ENCODE data around the gene VIPR2. TPM values are rescaled to one million over a fixed set of nuclear protein-coding genes. Genes with fewer than 3 reads are reported as not detected.

Gene VIPR2
- polyA plus RNA-seq, 1 donor from 2014 or later, result 0.51 TPM

GRCh38 chr7:159047536-159047935 lies 97.1 kb downstream of the VIPR2 start:
- H3K27me3 ChIP-seq (ENCODE audit: insufficient read depth, low read depth, low read length), result no peaks in the 10 kb centered on the region
- no peak overlapping the region for H2AFZ ChIP-seq (ENCODE audit: low read depth, low read length)
- no peaks in the 10 kb centered on the region for H3F3A ChIP-seq (ENCODE audit: insufficient read depth, low read length, poor library complexity, severe bottlenecking)
- H4K20me1 ChIP-seq (ENCODE audit: insufficient read depth), result no peaks in the 10 kb centered on the region
- no peaks in the 10 kb centered on the region for H3K9me3 ChIP-seq (ENCODE audit: low read length)
- no peak overlapping the region for H3K9ac ChIP-seq (ENCODE audit: low read length)
- no peak overlapping the region for H3K4me2 ChIP-seq (ENCODE audit: low read length)
- no peaks in the 10 kb centered on the region for H3K79me2 ChIP-seq (replicated peaks; ENCODE audit: insufficient read depth, low read length)
- no peak for TF ChIP-seq TAF1 (IDR thresholded peaks at IDR 0.05; ENCODE audit: low read depth)
- TF ChIP-seq, protein P1, sequence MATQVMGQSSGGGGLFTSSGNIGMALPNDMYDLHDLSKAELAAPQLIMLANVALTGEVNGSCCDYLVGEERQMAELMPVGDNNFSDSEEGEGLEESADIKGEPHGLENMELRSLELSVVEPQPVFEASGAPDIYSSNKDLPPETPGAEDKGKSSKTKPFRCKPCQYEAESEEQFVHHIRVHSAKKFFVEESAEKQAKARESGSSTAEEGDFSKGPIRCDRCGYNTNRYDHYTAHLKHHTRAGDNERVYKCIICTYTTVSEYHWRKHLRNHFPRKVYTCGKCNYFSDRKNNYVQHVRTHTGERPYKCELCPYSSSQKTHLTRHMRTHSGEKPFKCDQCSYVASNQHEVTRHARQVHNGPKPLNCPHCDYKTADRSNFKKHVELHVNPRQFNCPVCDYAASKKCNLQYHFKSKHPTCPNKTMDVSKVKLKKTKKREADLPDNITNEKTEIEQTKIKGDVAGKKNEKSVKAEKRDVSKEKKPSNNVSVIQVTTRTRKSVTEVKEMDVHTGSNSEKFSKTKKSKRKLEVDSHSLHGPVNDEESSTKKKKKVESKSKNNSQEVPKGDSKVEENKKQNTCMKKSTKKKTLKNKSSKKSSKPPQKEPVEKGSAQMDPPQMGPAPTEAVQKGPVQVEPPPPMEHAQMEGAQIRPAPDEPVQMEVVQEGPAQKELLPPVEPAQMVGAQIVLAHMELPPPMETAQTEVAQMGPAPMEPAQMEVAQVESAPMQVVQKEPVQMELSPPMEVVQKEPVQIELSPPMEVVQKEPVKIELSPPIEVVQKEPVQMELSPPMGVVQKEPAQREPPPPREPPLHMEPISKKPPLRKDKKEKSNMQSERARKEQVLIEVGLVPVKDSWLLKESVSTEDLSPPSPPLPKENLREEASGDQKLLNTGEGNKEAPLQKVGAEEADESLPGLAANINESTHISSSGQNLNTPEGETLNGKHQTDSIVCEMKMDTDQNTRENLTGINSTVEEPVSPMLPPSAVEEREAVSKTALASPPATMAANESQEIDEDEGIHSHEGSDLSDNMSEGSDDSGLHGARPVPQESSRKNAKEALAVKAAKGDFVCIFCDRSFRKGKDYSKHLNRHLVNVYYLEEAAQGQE (IDR thresholded peaks at IDR 0.05; ENCODE audit: borderline replicate concordance), result no peak
- no peak for TF ChIP-seq SMC3 (conservative IDR thresholded peaks at IDR 0.05; ENCODE audit: poor library complexity)
- no peak for TF ChIP-seq EP300 (conservative IDR thresholded peaks at IDR 0.05; ENCODE audit: poor library complexity, severe bottlenecking)
- no peak for TF ChIP-seq RAD21 (conservative IDR thresholded peaks at IDR 0.05)
- TF ChIP-seq EZH2 (IDR thresholded peaks at IDR 0.05; ENCODE audit: borderline replicate concordance, insufficient read depth, low read length, poor library complexity, severe bottlenecking), result no peak
- TF ChIP-seq POLR2AphosphoS5 (IDR thresholded peaks at IDR 0.05), result no peak
- no peak for TF ChIP-seq MXI1 (conservative IDR thresholded peaks at IDR 0.05; ENCODE audit: poor library complexity, severe bottlenecking)
- TF ChIP-seq CTCF (IDR thresholded peaks at IDR 0.05; ENCODE audit: poor library complexity, severe bottlenecking), result no peak
- no peak overlapping the region for H3K4me3 ChIP-seq (ENCODE audit: low read length)
- no peaks in the 10 kb centered on the region for H3K9me2 ChIP-seq (ENCODE audit: insufficient read depth, low read length)
- no peak overlapping the region for H3K27ac ChIP-seq (ENCODE audit: low read length)
- no peaks in the 10 kb centered on the region for H3K36me3 ChIP-seq (ENCODE audit: insufficient read depth, low read length)

DNA sequence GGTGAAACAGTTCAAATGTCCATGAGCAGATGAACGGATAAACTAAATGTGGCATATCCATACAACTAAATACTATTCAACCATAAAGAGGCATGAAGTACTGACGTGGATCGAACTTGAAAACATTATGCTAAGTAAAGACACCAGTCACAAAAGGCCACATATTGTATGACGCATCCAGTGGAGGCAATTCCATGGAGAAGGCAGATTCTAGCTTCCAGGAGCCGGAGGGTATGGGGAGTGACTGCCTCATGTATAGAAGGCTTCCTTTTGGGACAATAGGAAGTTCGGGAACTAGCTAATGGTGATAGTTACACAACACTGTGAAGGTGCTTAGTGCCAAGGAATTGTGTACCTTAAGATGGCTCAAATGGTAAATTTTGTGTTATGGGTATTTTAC lies 98.4 kb downstream of the VIPR2 start:
- H3K79me2 ChIP-seq (replicated peaks; ENCODE audit: insufficient read depth, low read length), result no peaks in the 10 kb centered on the region
- H3K9me2 ChIP-seq (ENCODE audit: insufficient read depth, low read length), result no peaks in the 10 kb centered on the region
- no peaks in the 10 kb centered on the region for H3F3A ChIP-seq (ENCODE audit: insufficient read depth, low read length, poor library complexity, severe bottlenecking)
- no peak overlapping the region for H2AFZ ChIP-seq (ENCODE audit: low read depth, low read length)
- no peaks in the 10 kb centered on the region for H4K20me1 ChIP-seq (ENCODE audit: insufficient read depth)
- H3K36me3 ChIP-seq (ENCODE audit: insufficient read depth, low read length), result no peaks in the 10 kb centered on the region
- no peak overlapping the region for H3K9ac ChIP-seq (ENCODE audit: low read length)
- no peaks in the 10 kb centered on the region for H3K9me3 ChIP-seq (ENCODE audit: low read length)
- H3K4me2 ChIP-seq (ENCODE audit: low read length), result no peak overlapping the region
- TF ChIP-seq EP300 (conservative IDR thresholded peaks at IDR 0.05; ENCODE audit: poor library complexity, severe bottlenecking), result no peak
- TF ChIP-seq RAD21 (conservative IDR thresholded peaks at IDR 0.05), result no peak
- no peak for TF ChIP-seq MXI1 (conservative IDR thresholded peaks at IDR 0.05; ENCODE audit: poor library complexity, severe bottlenecking)
- TF ChIP-seq SMC3 (conservative IDR thresholded peaks at IDR 0.05; ENCODE audit: poor library complexity), result no peak
- TF ChIP-seq CTCF (IDR thresholded peaks at IDR 0.05; ENCODE audit: poor library complexity, severe bottlenecking), result no peak
- TF ChIP-seq, protein P1 (IDR thresholded peaks at IDR 0.05; ENCODE audit: borderline replicate concordance), result no peak
- no peak for TF ChIP-seq POLR2AphosphoS5 (IDR thresholded peaks at IDR 0.05)
- TF ChIP-seq EZH2 (IDR thresholded peaks at IDR 0.05; ENCODE audit: borderline replicate concordance, insufficient read depth, low read length, poor library complexity, severe bottlenecking), result no peak
- H3K27ac ChIP-seq (ENCODE audit: low read length), result no peak overlapping the region
- no peaks in the 10 kb centered on the region for H3K27me3 ChIP-seq (ENCODE audit: insufficient read depth, low read depth, low read length)
- no peak overlapping the region for H3K4me3 ChIP-seq (ENCODE audit: low read length)

All from neural cell (in vitro differentiated cells).